GM06990 (cell line): ENCODE results near the gene IL1RAPL1.

Experiments used
- DNase-seq: peaks from one replicate; pipeline ENCODE4 v3.0.0-alpha.2; 2011; ENCODE audit not compliant: insufficient read length; ENCODE audit errors: extremely low read depth
- H3K27me3 ChIP-seq: replicated peaks from 2 replicates; pipeline ENCODE4 v1.6.0; 2011; ENCODE audit warnings: low read length; ENCODE audit not compliant: control insufficient read depth, insufficient read depth
- H3K36me3 ChIP-seq: 2 replicates; pipeline ENCODE4 v1.5.1; 2011; ENCODE audit warnings: low read length; ENCODE audit not compliant: control insufficient read depth, insufficient read depth
- H3K4me3 ChIP-seq: replicated peaks from 2 replicates; pipeline ENCODE4 v1.5.1; 2011; ENCODE audit warnings: low read depth, mild to moderate bottlenecking, control low read depth, low read length
- CTCF ChIP-seq: IDR thresholded peaks from 2 replicates; pipeline ENCODE4 v1.5.1; 2011; ENCODE audit warnings: low read length, control low read depth, mild to moderate bottlenecking, inconsistent platforms; ENCODE audit not compliant: insufficient read depth, poor library complexity, severe bottlenecking

Gene IL1RAPL1

GRCh38 chrX:29067351-29067750, 480.1 kb downstream of the IL1RAPL1 start:
- H3K4me3 ChIP-seq, result no peak overlapping the region
- no peak for DNase-seq
- no peaks in the 10 kb centered on the region for H3K27me3 ChIP-seq
- no peak for TF ChIP-seq CTCF
- no peaks in the 10 kb centered on the region for H3K36me3 ChIP-seq

DNA sequence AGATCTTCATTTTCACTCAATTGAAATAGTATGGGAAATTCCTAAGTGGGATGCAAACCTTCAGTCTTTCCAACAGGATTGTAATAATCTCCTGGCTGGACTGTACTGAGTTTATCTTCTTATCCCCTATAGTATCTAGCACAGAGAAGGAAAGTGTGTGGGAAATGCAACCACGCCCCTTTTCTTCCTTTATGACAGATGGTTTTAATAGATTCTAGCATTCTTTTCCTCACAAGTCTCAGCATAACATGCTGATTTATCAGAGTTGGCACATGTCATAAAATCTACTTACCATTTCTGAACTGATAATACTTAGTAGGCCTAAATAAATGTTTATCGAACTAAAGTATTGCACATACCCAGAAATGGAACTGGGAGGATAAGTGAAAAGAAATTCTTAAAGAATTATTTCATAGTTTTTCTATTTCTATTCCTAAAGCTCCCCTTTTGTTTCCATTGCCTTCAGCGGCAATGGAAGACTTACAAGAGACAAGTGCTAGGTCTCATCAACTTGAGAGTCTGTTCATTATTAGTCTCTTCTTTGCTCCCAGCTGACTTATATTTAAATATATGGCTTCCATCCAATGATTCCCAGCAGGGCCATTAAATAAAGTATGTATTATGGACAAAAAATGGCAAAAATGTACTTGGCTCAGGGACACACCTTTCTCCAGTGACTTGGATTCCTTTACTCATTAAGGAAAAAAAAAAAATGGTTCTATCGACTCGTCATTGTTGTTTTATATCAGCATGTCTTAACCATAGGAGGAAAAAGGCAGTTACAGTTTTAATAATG, 484.5 kb downstream of the IL1RAPL1 start:
- Histone ChIP-seq H3K4me3 (no peak overlapping the region), H3K27me3 (no peaks in the 10 kb centered on the region), H3K36me3 (no peaks in the 10 kb centered on the region)
- no peak for TF ChIP-seq CTCF
- no peak for DNase-seq

GRCh38 chrX:29082558-29082957, 495.3 kb downstream of the IL1RAPL1 start:
- TF ChIP-seq CTCF, result no peak
- no peaks in the 10 kb centered on the region for H3K27me3 ChIP-seq
- no peak overlapping the region for H3K4me3 ChIP-seq
- H3K36me3 ChIP-seq, result no peaks in the 10 kb centered on the region
- no peak for DNase-seq

- DNase-seq, result no peak
- TF ChIP-seq CTCF, result no peak
- Histone ChIP-seq H3K36me3 (no peaks in the 10 kb centered on the region), H3K27me3 (no peaks in the 10 kb centered on the region), H3K4me3 (no peak overlapping the region)
Observed at GRCh38 chrX:29083823-29084222, 496.6 kb downstream of the IL1RAPL1 start.

GRCh38 chrX:29090811-29091210, 503.6 kb downstream of the IL1RAPL1 start:
- no peaks in the 10 kb centered on the region for H3K27me3 ChIP-seq
- TF ChIP-seq CTCF, result peak; percentile 37
- no peak for DNase-seq
- no peak overlapping the region for H3K4me3 ChIP-seq
- no peaks in the 10 kb centered on the region for H3K36me3 ChIP-seq

DNA sequence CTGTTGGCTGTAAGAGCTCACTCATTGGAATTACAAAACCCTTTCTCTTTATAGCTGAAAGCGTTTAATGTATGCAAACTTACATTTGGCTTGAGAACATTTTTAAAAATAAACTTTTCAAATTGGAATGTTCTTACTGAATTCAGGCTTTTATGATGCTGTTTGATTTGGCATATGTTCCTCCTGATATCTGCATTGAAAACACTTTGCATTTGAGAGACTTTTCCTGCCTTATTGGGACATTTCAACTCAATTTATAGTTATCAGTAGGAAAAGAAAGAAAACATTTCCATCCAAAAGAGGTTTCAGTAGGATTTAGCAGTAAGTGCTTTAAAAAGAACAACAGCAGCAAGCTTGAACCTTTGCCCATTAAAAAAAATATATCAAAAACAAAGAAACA, 520.0 kb downstream of the IL1RAPL1 start:
- H3K4me3 ChIP-seq, result no peak overlapping the region
- no peaks in the 10 kb centered on the region for H3K36me3 ChIP-seq
- no peaks in the 10 kb centered on the region for H3K27me3 ChIP-seq
- no peak for TF ChIP-seq CTCF
- DNase-seq, result no peak
